Tibial nerve (tissue), 4 donors: ENCODE measurements around the gene BTN1A1. TPM values are rescaled to one million over a fixed set of nuclear protein-coding genes. Genes with fewer than 3 reads are reported as not detected.

Experiments used
- DNase-seq, 2 donors: peaks; one replicate each; pipeline ENCODE4 v3.0.0-alpha.2; 2019; ENCODE audit warnings: low spot score in 2 of 2
- H3K27ac ChIP-seq, 4 donors: fragments of 200-600 bp; sonication (generic) in 3 of 4; one replicate each; pipeline ENCODE4 v1.5.1; 2017 to 2019; ENCODE audit warnings: mild to moderate bottlenecking in 1 of 4
- H3K27me3 ChIP-seq, 2 donors: fragments of 200-600 bp; sonication (generic) in 1 of 2; one replicate each; pipeline versions ENCODE4 v1.5.1 to v1.6.0; 2017 to 2019
- H3K36me3 ChIP-seq, 3 donors: fragments of 200-600 bp; sonication (generic); one replicate each; pipeline ENCODE4 v1.5.1; 2018 to 2019
- H3K4me1 ChIP-seq, 4 donors: fragments of 200-600 bp; sonication (generic) in 3 of 4; one replicate each; pipeline ENCODE4 v1.5.1; 2017 to 2019
- H3K4me3 ChIP-seq, 4 donors: fragments of 200-600 bp; sonication (generic) in 3 of 4; one replicate each; pipeline ENCODE4 v1.5.1; 2017 to 2019; ENCODE audit warnings: mild to moderate bottlenecking in 1 of 4, moderate library complexity in 1 of 4
- H3K9me3 ChIP-seq, 4 donors: fragments of 200-600 bp; sonication (generic) in 3 of 4; one replicate each; pipeline ENCODE4 v1.5.1; 2017 to 2019
- CTCF ChIP-seq, 5 experiments: fragments of 200-600 bp in 3 of 5; fragments of 450-650 bp in 2 of 5; sonication (generic) in 3 of 5; IDR thresholded peaks; one replicate each; pipeline ENCODE4 v1.5.1; 2016 to 2019; ENCODE audit warnings: antibody characterized with exemption in 5 of 5, mild to moderate bottlenecking in 3 of 5, moderate library complexity in 2 of 5
- EP300 ChIP-seq, 2 donors: sonication (generic); formaldehyde crosslinking; IDR thresholded peaks; one replicate each; pipeline ENCODE4 v1.6.1; 2017; ENCODE audit warnings: antibody characterized with exemption in 2 of 2, mild to moderate bottlenecking in 1 of 2
- POLR2A ChIP-seq, 2 donors: fragments of 450-650 bp; IDR thresholded peaks; one replicate each; pipeline ENCODE4 v1.6.1; 2017; ENCODE audit warnings: antibody characterized with exemption in 2 of 2, mild to moderate bottlenecking in 2 of 2, moderate library complexity in 2 of 2
- WGBS, 2 donors: methylation state at CpG; one replicate each; pipeline ENCODE4 v1.1.5; 2018; 5-methylcytosine and 5-hydroxymethylcytosine counted together
- total RNA-seq, 4 donors: library from RNA; depleted of rRNA; stranded (reverse); fragments of >200 nt; gene quantifications; one replicate each; pipeline ENCODE4 v1.1.0, GENCODE V29; 2016

Gene BTN1A1
- total RNA-seq, 4 donors from 2014 or later, result not detected

GRCh38 chr6:26516481-26517427, 16.7 kb downstream of the BTN1A1 start:
- Histone ChIP-seq H3K27ac (no peak overlapping the region), H3K4me1 (peaks cover 0 to 7% (median 0%) of the 10 kb centered on the region in 4 donors), H3K9me3 (no peaks in the 10 kb centered on the region), H3K27me3 (no peaks in the 10 kb centered on the region), H3K4me3 (no peak overlapping the region), H3K36me3 (no peaks in the 10 kb centered on the region)
- TF ChIP-seq POLR2A (IDR thresholded peaks at IDR 0.05) (no peak), CTCF (IDR thresholded peaks at IDR 0.05) (no peak)
- 58 to 64% methylated on average over 9 of the region's 9 CpGs for WGBS, 2 donors
- no peak for DNase-seq

- H3K4me1 ChIP-seq, result peaks cover 0 to 16% (median 0%) of the 10 kb centered on the region in 4 donors
- TF ChIP-seq EP300 (IDR thresholded peaks at IDR 0.05) (no peak), POLR2A (IDR thresholded peaks at IDR 0.05) (no peak), CTCF (IDR thresholded peaks at IDR 0.05) (no peak)
- H3K27ac ChIP-seq, result no peak overlapping the region
- no peaks in the 10 kb centered on the region for H3K36me3 ChIP-seq
- no peak for DNase-seq
- 92 to 94% methylated on average over 2 of the region's 2 CpGs for WGBS, 2 donors
- no peaks in the 10 kb centered on the region for H3K9me3 ChIP-seq
- H3K27me3 ChIP-seq, result no peaks in the 10 kb centered on the region
- no peak overlapping the region for H3K4me3 ChIP-seq
Measured at GRCh38 chr6:26519359-26519758, 19.3 kb downstream of the BTN1A1 start.

- Histone ChIP-seq H3K4me3 (peak overlapping the region; percentile 21 to 72 (median 56)), H3K36me3 (no peaks in the 10 kb centered on the region), H3K9me3 (no peaks in the 10 kb centered on the region), H3K4me1 (peaks cover 0 to 16% (median 0%) of the 10 kb centered on the region in 4 donors), H3K27me3 (no peaks in the 10 kb centered on the region), H3K27ac (peak overlapping the region; percentile 96 to 100 (median 96))
- TF ChIP-seq POLR2A (IDR thresholded peaks at IDR 0.05) (peak in 1 of 2 donors; percentile 33), EP300 (IDR thresholded peaks at IDR 0.05) (peak in 1 of 2 donors; percentile 56), CTCF (IDR thresholded peaks at IDR 0.05) (peak in 1 of 5 experiments; percentile 7)
- no peak for DNase-seq
- WGBS, 2 donors, result 15 to 29% methylated on average over 11 to 21 of the region's 21 CpGs
Measured at GRCh38 chr6:26520237-26520849, 20.2 kb downstream of the BTN1A1 start.

GRCh38 chr6:26520850-26521599, 20.9 kb downstream of the BTN1A1 start:
- no peaks in the 10 kb centered on the region for H3K9me3 ChIP-seq
- H3K36me3 ChIP-seq, result no peaks in the 10 kb centered on the region
- peak; percentile 80 to 95 for DNase-seq
- H3K27me3 ChIP-seq, result no peaks in the 10 kb centered on the region
- 0 to 2% methylated on average over 25 to 44 of the region's 49 CpGs for WGBS, 2 donors
- H3K27ac ChIP-seq, result peak overlapping the region; percentile 96 to 100 (median 96)
- TF ChIP-seq CTCF (IDR thresholded peaks at IDR 0.05), result no peak
- peak in 1 of 2 donors; percentile 63 for TF ChIP-seq EP300 (IDR thresholded peaks at IDR 0.05)
- no peak for TF ChIP-seq POLR2A (IDR thresholded peaks at IDR 0.05)
- H3K4me3 ChIP-seq, result peak overlapping the region; percentile 53 to 73 (median 66)
- H3K4me1 ChIP-seq, result peaks cover 0 to 16% (median 0%) of the 10 kb centered on the region in 4 donors
